Neural progenitor cell (in vitro differentiated cells): ENCODE measurements around the gene RAMP3. TPM values are rescaled to one million over a fixed set of nuclear protein-coding genes. Genes with fewer than 3 reads are reported as not detected.
"Not testable (repeated sequence)": the region's sequence is repeated elsewhere in the genome, so short reads cannot be mapped to it uniquely, and the experiment has no call there.

Experiments
- DNase-seq: peaks from one replicate; pipeline ENCODE4 v3.0.0-alpha.2; 2016; ENCODE audit warnings: low spot score
- H2AFZ ChIP-seq: fragments of 200-600 bp; sonication (generic); replicated peaks from 2 replicates; pipeline ENCODE4 v1.6.1; 2016; ENCODE audit warnings: antibody characterized with exemption
- H3F3A ChIP-seq: fragments of 200-600 bp; sonication (generic); 2 replicates; pipeline ENCODE4 v1.6.1; 2016; ENCODE audit warnings: antibody characterized with exemption, low read depth
- H3K27ac ChIP-seq: fragments of 200-600 bp; sonication (generic); 2 replicates; pipeline ENCODE4 v1.5.1; 2016; ENCODE audit warnings: mild to moderate bottlenecking
- H3K27me3 ChIP-seq: fragments of 200-600 bp; sonication (generic); 2 replicates; pipeline ENCODE4 v1.6.1; 2016; ENCODE audit warnings: mild to moderate bottlenecking, moderate library complexity
- H3K36me3 ChIP-seq: fragments of 200-600 bp; sonication (generic); 2 replicates; pipeline ENCODE4 v1.5.1; 2016
- H3K4me1 ChIP-seq: fragments of 200-600 bp; sonication (generic); 2 replicates; pipeline ENCODE4 v1.6.1; 2016; ENCODE audit warnings: mixed run types
- H3K4me2 ChIP-seq: fragments of 200-600 bp; sonication (generic); 2 replicates; pipeline ENCODE4 v1.6.1; 2016
- H3K4me3 ChIP-seq: fragments of 200-600 bp; sonication (generic); 2 replicates; pipeline ENCODE4 v1.5.1; 2016
- H3K79me2 ChIP-seq: fragments of 200-600 bp; sonication (generic); 2 replicates; pipeline ENCODE4 v1.6.1; 2016; ENCODE audit warnings: low read depth
- H3K9ac ChIP-seq: fragments of 200-600 bp; sonication (generic); 2 replicates; pipeline ENCODE4 v1.6.1; 2016
- H3K9me3 ChIP-seq: fragments of 200-600 bp; sonication (generic); 2 replicates; pipeline ENCODE4 v1.5.1; 2016; ENCODE audit warnings: low read depth
- H4K20me1 ChIP-seq: fragments of 200-600 bp; sonication (generic); 2 replicates; pipeline ENCODE4 v1.6.1; 2016; ENCODE audit warnings: low read depth
- H3K27ac Mint-ChIP-seq: 3 replicates; pipeline ENCODE4 v1.8.0; 2021; ENCODE audit warnings: mixed read lengths
- H3K27me3 Mint-ChIP-seq: 2 replicates; pipeline ENCODE4 v1.8.0; 2022; ENCODE audit warnings: low read depth, mild to moderate bottlenecking, inconsistent platforms, moderate library complexity, mixed read lengths; ENCODE audit not compliant: insufficient read depth
- H3K36me3 Mint-ChIP-seq: 3 replicates; pipeline ENCODE4 v1.8.0; 2021; ENCODE audit warnings: mixed read lengths
- H3K4me1 Mint-ChIP-seq: 3 replicates; pipeline ENCODE4 v1.8.0; 2021; ENCODE audit warnings: mixed read lengths
- H3K4me3 Mint-ChIP-seq: 3 replicates; pipeline ENCODE4 v1.8.0; 2021; ENCODE audit warnings: mild to moderate bottlenecking, moderate library complexity, mixed read lengths
- H3K9me3 Mint-ChIP-seq: 3 replicates; pipeline ENCODE4 v1.8.0; 2020; ENCODE audit warnings: mixed read lengths
- CTCF ChIP-seq: fragments of 200-600 bp; sonication (generic); IDR thresholded peaks from 2 replicates; pipeline ENCODE4 v1.5.1; 2017; ENCODE audit warnings: antibody characterized with exemption, mild to moderate bottlenecking
- EZH2 ChIP-seq: fragments of 200-600 bp; sonication (generic); IDR thresholded peaks from 2 replicates; pipeline ENCODE4 v1.6.1; 2017; ENCODE audit warnings: antibody characterized with exemption, mild to moderate bottlenecking, moderate library complexity
- EZH2phosphoT487 ChIP-seq: fragments of 200-600 bp; sonication (generic); IDR thresholded peaks from 2 replicates; pipeline ENCODE4 v1.6.1; 2017; ENCODE audit warnings: antibody characterized with exemption
- total RNA-seq: library from RNA; depleted of rRNA; stranded (reverse); fragments of >200 nt; gene quantifications from 2 replicates; pipeline ENCODE4 v1.2.3, GENCODE V29; 2015; ENCODE audit warnings: low replicate concordance

RAMP3 gene
- total RNA-seq, 1 donor from 2014 or later = not detected

- no peak overlapping the region for H3K4me3 Mint-ChIP-seq
- H2AFZ ChIP-seq = no peak overlapping the region
- H3K4me1 Mint-ChIP-seq = peaks cover 13% of the 10 kb centered on the region
- peaks cover 23% of the 10 kb centered on the region for H3K27me3 ChIP-seq
- H3K9ac ChIP-seq = no peak overlapping the region
- H3K9me3 ChIP-seq = no peaks in the 10 kb centered on the region
- H4K20me1 ChIP-seq = no peaks in the 10 kb centered on the region
- H3K27ac Mint-ChIP-seq = no peak overlapping the region
- H3K9me3 Mint-ChIP-seq = no peaks in the 10 kb centered on the region
- H3K36me3 ChIP-seq = no peaks in the 10 kb centered on the region
- H3K79me2 ChIP-seq = no peaks in the 10 kb centered on the region
- H3K4me3 ChIP-seq = no peak overlapping the region
- DNase-seq = no peak
- no peak overlapping the region for H3K4me2 ChIP-seq
- peaks cover 4% of the 10 kb centered on the region for H3K27me3 Mint-ChIP-seq
- H3K27ac ChIP-seq = no peak overlapping the region
- no peaks in the 10 kb centered on the region for H3K36me3 Mint-ChIP-seq
- no peaks in the 10 kb centered on the region for H3F3A ChIP-seq
- TF ChIP-seq EZH2 = no peak
- TF ChIP-seq EZH2phosphoT487 = no peak
- no peak for TF ChIP-seq CTCF
- H3K4me1 ChIP-seq = peaks cover 2% of the 10 kb centered on the region
Measured at GRCh38 chr7:45203936-45204445, 46.4 kb downstream of the RAMP3 start.

GRCh38 chr7:45206266-45206665 lies 48.7 kb downstream of the RAMP3 start:
- DNase-seq, H3K27me3 Mint-ChIP-seq, H3K27ac Mint-ChIP-seq, H3K4me3 ChIP-seq, H3K9ac ChIP-seq, H3K4me3 Mint-ChIP-seq, H3F3A ChIP-seq, H3K27ac ChIP-seq, H3K9me3 Mint-ChIP-seq, H3K4me2 ChIP-seq, H2AFZ ChIP-seq, H3K36me3 ChIP-seq, H3K4me1 ChIP-seq, H3K9me3 ChIP-seq, H3K79me2 ChIP-seq, H3K36me3 Mint-ChIP-seq, H4K20me1 ChIP-seq: not testable (repeated sequence)
- H3K27me3 ChIP-seq = peaks cover 25% of the 10 kb centered on the region
- H3K4me1 Mint-ChIP-seq = peaks cover 16% of the 10 kb centered on the region

GRCh38 chr7:45209909-45210308 lies 52.3 kb downstream of the RAMP3 start:
- peaks cover 23% of the 10 kb centered on the region for H3K4me1 Mint-ChIP-seq

GRCh38 chr7:45211066-45211465 lies 53.5 kb downstream of the RAMP3 start:
- no peaks in the 10 kb centered on the region for H3K79me2 ChIP-seq
- no peaks in the 10 kb centered on the region for H4K20me1 ChIP-seq
- no peak overlapping the region for H3K27ac ChIP-seq
- no peaks in the 10 kb centered on the region for H3K9me3 ChIP-seq
- no peak overlapping the region for H3K4me2 ChIP-seq
- H2AFZ ChIP-seq = no peak overlapping the region
- no peak overlapping the region for H3K4me3 Mint-ChIP-seq
- H3K4me1 ChIP-seq = peaks cover 3% of the 10 kb centered on the region
- no peaks in the 10 kb centered on the region for H3K36me3 ChIP-seq
- TF ChIP-seq CTCF = no peak
- no peak for TF ChIP-seq EZH2
- no peak for TF ChIP-seq EZH2phosphoT487
- H3K9me3 Mint-ChIP-seq = peaks cover 5% of the 10 kb centered on the region
- H3K4me1 Mint-ChIP-seq = peaks cover 23% of the 10 kb centered on the region
- no peak overlapping the region for H3K4me3 ChIP-seq
- H3K9ac ChIP-seq = no peak overlapping the region
- H3F3A ChIP-seq = no peaks in the 10 kb centered on the region
- peaks cover 25% of the 10 kb centered on the region for H3K27me3 ChIP-seq
- peaks cover 9% of the 10 kb centered on the region for H3K27me3 Mint-ChIP-seq
- no peak for DNase-seq
- H3K36me3 Mint-ChIP-seq = no peaks in the 10 kb centered on the region
- H3K27ac Mint-ChIP-seq = no peak overlapping the region

More at GRCh38 chr7:45209909-45210308, 52.3 kb downstream of the RAMP3 start:
- H4K20me1 ChIP-seq, DNase-seq, H3K4me3 Mint-ChIP-seq, H3K36me3 Mint-ChIP-seq, H3K36me3 ChIP-seq, H2AFZ ChIP-seq, H3K9me3 ChIP-seq, H3K4me2 ChIP-seq, H3K4me1 ChIP-seq, H3K27ac ChIP-seq, H3K9ac ChIP-seq, H3F3A ChIP-seq, H3K9me3 Mint-ChIP-seq, H3K27ac Mint-ChIP-seq, H3K4me3 ChIP-seq, H3K27me3 Mint-ChIP-seq, H3K79me2 ChIP-seq: not testable (repeated sequence)
- peaks cover 25% of the 10 kb centered on the region for H3K27me3 ChIP-seq
